WTC11 (cell line): ENCODE measurements around the gene RAB12. TPM values are rescaled to one million over a fixed set of nuclear protein-coding genes. Genes with fewer than 3 reads are reported as not detected.

Experiments used
- FOXP1 ChIP-seq: sonication (generic); formaldehyde crosslinking; IDR thresholded peaks from 2 replicates; pipeline ENCODE4 v1.8.0; 2022; ENCODE audit warnings: missing genetic modification reagents, mild to moderate bottlenecking, moderate library complexity, borderline replicate concordance
- HMGA2 ChIP-seq: fragments of 250-450 bp; sonication (Bioruptor Pico); IDR thresholded peaks from 2 replicates; pipeline ENCODE4 v1.4.0; 2021; ENCODE audit warnings: mild to moderate bottlenecking, moderate library complexity
- JUN ChIP-seq: sonication (generic); formaldehyde crosslinking; IDR thresholded peaks from 2 replicates; pipeline ENCODE4 v1.8.0; 2023; ENCODE audit warnings: mild to moderate bottlenecking, missing genetic modification reagents
- TEAD1 ChIP-seq: sonication (generic); formaldehyde crosslinking; IDR thresholded peaks from 2 replicates; pipeline ENCODE4 v1.8.0; 2022; ENCODE audit warnings: mild to moderate bottlenecking, missing genetic modification reagents
- ZNF317 ChIP-seq: sonication (generic); formaldehyde crosslinking; IDR thresholded peaks from 2 replicates; pipeline ENCODE4 v1.8.1; 2023; ENCODE audit warnings: low read depth, mild to moderate bottlenecking, moderate library complexity, missing genetic modification reagents, borderline replicate concordance
- total RNA-seq: library from RNA; stranded (reverse); gene quantifications from 3 replicates; pipeline ENCODE4 v1.2.3, GENCODE V29; 2021
- TF ChIP-seq, protein P1 (sequence below): sonication (generic); formaldehyde crosslinking; IDR thresholded peaks from 2 replicates; pipeline ENCODE4 v1.8.0; 2023; ENCODE audit warnings: missing genetic modification reagents, mild to moderate bottlenecking, borderline replicate concordance
- TF ChIP-seq, protein P2 (sequence below): sonication (generic); formaldehyde crosslinking; IDR thresholded peaks from 2 replicates; pipeline ENCODE4 v1.8.0; 2022; ENCODE audit warnings: mild to moderate bottlenecking, missing genetic modification reagents
- TF ChIP-seq, protein P3 (sequence below): sonication (generic); formaldehyde crosslinking; conservative IDR thresholded peaks from 2 replicates; pipeline ENCODE4 v1.8.1; 2023; ENCODE audit warnings: mild to moderate bottlenecking, low read depth, missing genetic modification reagents, moderate library complexity
- TF ChIP-seq, protein P4 (sequence below): sonication (generic); formaldehyde crosslinking; IDR thresholded peaks from 2 replicates; pipeline ENCODE4 v1.8.1; 2022; ENCODE audit warnings: mild to moderate bottlenecking, moderate library complexity, missing genetic modification reagents
- TF ChIP-seq, protein P5 (sequence below): sonication (generic); formaldehyde crosslinking; IDR thresholded peaks from 2 replicates; pipeline ENCODE4 v1.8.1; 2023; ENCODE audit warnings: mild to moderate bottlenecking, missing genetic modification reagents, moderate library complexity
- TF ChIP-seq, protein P6 (sequence below): sonication (generic); formaldehyde crosslinking; IDR thresholded peaks from 2 replicates; pipeline ENCODE4 v1.8.1; 2023; ENCODE audit warnings: mild to moderate bottlenecking, missing genetic modification reagents, moderate library complexity

RAB12 gene
- total RNA-seq, 1 experiment from 2014 or later: 69.3 TPM

DNA sequence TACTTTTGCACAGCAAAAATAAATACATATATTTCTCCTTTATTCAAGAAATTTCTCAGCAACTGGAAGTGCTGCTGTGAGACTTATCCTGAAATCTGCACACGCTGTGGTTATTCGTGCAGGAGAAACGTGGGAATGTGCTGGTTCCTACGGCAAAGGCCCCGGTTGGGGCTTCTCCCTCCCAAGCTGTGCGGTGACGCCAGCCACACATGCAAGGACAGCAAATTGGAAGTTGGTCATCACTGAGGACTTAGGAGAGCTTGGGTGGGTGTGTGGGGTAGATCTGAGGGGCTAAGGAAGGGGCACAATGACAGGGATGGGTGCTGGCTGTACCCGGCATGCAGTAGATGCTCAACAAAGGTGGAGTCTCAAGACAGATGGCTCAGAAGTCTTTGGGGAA, 79.6 kb downstream of the RAB12 start (continued):
- TF ChIP-seq, protein P1, sequence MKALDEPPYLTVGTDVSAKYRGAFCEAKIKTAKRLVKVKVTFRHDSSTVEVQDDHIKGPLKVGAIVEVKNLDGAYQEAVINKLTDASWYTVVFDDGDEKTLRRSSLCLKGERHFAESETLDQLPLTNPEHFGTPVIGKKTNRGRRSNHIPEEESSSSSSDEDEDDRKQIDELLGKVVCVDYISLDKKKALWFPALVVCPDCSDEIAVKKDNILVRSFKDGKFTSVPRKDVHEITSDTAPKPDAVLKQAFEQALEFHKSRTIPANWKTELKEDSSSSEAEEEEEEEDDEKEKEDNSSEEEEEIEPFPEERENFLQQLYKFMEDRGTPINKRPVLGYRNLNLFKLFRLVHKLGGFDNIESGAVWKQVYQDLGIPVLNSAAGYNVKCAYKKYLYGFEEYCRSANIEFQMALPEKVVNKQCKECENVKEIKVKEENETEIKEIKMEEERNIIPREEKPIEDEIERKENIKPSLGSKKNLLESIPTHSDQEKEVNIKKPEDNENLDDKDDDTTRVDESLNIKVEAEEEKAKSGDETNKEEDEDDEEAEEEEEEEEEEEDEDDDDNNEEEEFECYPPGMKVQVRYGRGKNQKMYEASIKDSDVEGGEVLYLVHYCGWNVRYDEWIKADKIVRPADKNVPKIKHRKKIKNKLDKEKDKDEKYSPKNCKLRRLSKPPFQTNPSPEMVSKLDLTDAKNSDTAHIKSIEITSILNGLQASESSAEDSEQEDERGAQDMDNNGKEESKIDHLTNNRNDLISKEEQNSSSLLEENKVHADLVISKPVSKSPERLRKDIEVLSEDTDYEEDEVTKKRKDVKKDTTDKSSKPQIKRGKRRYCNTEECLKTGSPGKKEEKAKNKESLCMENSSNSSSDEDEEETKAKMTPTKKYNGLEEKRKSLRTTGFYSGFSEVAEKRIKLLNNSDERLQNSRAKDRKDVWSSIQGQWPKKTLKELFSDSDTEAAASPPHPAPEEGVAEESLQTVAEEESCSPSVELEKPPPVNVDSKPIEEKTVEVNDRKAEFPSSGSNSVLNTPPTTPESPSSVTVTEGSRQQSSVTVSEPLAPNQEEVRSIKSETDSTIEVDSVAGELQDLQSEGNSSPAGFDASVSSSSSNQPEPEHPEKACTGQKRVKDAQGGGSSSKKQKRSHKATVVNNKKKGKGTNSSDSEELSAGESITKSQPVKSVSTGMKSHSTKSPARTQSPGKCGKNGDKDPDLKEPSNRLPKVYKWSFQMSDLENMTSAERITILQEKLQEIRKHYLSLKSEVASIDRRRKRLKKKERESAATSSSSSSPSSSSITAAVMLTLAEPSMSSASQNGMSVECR (CRISPR knock-in tag): no peak
- no peak for TF ChIP-seq HMGA2
- TF ChIP-seq, protein P2, sequence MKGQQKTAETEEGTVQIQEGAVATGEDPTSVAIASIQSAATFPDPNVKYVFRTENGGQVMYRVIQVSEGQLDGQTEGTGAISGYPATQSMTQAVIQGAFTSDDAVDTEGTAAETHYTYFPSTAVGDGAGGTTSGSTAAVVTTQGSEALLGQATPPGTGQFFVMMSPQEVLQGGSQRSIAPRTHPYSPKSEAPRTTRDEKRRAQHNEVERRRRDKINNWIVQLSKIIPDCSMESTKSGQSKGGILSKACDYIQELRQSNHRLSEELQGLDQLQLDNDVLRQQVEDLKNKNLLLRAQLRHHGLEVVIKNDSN: no peak
- no peak for TF ChIP-seq FOXP1
- TF ChIP-seq JUN (CRISPR knock-in tag): no peak
- TF ChIP-seq, protein P3, sequence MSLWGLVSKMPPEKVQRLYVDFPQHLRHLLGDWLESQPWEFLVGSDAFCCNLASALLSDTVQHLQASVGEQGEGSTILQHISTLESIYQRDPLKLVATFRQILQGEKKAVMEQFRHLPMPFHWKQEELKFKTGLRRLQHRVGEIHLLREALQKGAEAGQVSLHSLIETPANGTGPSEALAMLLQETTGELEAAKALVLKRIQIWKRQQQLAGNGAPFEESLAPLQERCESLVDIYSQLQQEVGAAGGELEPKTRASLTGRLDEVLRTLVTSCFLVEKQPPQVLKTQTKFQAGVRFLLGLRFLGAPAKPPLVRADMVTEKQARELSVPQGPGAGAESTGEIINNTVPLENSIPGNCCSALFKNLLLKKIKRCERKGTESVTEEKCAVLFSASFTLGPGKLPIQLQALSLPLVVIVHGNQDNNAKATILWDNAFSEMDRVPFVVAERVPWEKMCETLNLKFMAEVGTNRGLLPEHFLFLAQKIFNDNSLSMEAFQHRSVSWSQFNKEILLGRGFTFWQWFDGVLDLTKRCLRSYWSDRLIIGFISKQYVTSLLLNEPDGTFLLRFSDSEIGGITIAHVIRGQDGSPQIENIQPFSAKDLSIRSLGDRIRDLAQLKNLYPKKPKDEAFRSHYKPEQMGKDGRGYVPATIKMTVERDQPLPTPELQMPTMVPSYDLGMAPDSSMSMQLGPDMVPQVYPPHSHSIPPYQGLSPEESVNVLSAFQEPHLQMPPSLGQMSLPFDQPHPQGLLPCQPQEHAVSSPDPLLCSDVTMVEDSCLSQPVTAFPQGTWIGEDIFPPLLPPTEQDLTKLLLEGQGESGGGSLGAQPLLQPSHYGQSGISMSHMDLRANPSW: no peak
- TF ChIP-seq, protein P4, sequence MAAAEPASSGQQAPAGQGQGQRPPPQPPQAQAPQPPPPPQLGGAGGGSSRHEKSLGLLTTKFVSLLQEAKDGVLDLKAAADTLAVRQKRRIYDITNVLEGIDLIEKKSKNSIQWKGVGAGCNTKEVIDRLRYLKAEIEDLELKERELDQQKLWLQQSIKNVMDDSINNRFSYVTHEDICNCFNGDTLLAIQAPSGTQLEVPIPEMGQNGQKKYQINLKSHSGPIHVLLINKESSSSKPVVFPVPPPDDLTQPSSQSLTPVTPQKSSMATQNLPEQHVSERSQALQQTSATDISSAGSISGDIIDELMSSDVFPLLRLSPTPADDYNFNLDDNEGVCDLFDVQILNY (CRISPR knock-in tag): no peak
- TF ChIP-seq, protein P5, sequence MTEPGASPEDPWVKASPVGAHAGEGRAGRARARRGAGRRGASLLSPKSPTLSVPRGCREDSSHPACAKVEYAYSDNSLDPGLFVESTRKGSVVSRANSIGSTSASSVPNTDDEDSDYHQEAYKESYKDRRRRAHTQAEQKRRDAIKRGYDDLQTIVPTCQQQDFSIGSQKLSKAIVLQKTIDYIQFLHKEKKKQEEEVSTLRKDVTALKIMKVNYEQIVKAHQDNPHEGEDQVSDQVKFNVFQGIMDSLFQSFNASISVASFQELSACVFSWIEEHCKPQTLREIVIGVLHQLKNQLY: no peak
- no peak for TF ChIP-seq TEAD1 (CRISPR knock-in tag)
- TF ChIP-seq, protein P6, sequence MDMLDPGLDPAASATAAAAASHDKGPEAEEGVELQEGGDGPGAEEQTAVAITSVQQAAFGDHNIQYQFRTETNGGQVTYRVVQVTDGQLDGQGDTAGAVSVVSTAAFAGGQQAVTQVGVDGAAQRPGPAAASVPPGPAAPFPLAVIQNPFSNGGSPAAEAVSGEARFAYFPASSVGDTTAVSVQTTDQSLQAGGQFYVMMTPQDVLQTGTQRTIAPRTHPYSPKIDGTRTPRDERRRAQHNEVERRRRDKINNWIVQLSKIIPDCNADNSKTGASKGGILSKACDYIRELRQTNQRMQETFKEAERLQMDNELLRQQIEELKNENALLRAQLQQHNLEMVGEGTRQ (CRISPR knock-in tag): no peak
- no peak for TF ChIP-seq ZNF317 (CRISPR knock-in tag)

Other genes starting within 250 kb of the RAB12 start
- 50.0 to 64.3 TPM (median 52.9 TPM) in 3 replicates for gene MTCL1, start 96.1 kb downstream of the RAB12 start, total RNA-seq